GM13977 (cell line): ENCODE results near the gene NSUN2.

Source experiments
- DNase-seq: peaks from one replicate; pipeline ENCODE4 v3.0.0; 2012; ENCODE audit warnings: low spot score
- in situ Hi-C: fragments of 300-500 bp; cut with MboI; formaldehyde crosslinking; loops from one replicate; pipeline ENCODE4 v1.12.0; 2022; ENCODE audit warnings: low sequenced_read_pairs, low pct_unique_long_range_greater_than_20kb, mixed read lengths, inconsistent platforms; ENCODE audit not compliant: unreplicated experiment
- TF ChIP-seq, protein P1 (sequence below): IDR thresholded peaks from 2 replicates; pipeline ENCODE4 v1.5.1; 2012; ENCODE audit warnings: mild to moderate bottlenecking, control low read depth; ENCODE audit not compliant: insufficient read depth; ENCODE audit errors: extremely low read depth, missing control alignments

NSUN2 gene

GRCh38 chr5:6666762-6667161 lies 33.9 kb upstream of the NSUN2 start:
- TF ChIP-seq, protein P1, sequence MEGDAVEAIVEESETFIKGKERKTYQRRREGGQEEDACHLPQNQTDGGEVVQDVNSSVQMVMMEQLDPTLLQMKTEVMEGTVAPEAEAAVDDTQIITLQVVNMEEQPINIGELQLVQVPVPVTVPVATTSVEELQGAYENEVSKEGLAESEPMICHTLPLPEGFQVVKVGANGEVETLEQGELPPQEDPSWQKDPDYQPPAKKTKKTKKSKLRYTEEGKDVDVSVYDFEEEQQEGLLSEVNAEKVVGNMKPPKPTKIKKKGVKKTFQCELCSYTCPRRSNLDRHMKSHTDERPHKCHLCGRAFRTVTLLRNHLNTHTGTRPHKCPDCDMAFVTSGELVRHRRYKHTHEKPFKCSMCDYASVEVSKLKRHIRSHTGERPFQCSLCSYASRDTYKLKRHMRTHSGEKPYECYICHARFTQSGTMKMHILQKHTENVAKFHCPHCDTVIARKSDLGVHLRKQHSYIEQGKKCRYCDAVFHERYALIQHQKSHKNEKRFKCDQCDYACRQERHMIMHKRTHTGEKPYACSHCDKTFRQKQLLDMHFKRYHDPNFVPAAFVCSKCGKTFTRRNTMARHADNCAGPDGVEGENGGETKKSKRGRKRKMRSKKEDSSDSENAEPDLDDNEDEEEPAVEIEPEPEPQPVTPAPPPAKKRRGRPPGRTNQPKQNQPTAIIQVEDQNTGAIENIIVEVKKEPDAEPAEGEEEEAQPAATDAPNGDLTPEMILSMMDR, result no peak
- in situ Hi-C loops, result no loop called here
- no peak for DNase-seq

DNA sequence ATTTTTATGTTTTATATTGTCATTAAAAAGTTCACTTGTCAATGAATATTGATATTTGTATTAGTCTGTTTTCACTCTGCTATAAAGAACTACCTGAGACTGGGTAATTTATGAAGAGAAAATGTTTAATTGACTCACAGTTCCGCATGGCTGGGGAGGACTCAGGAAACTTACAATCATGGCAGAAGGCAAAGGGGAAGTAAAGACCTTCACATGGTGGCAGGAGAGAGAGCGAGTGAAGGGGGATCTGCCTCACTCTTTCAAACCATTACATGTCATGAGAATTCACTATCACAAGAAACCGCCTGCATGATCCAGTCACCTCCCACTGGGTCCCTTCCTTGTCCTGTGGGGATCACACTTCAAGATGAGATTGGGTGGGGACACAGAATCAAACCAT lies 27.8 kb upstream of the NSUN2 start:
- TF ChIP-seq, protein P1, result no peak
- DNase-seq, result no peak
- in situ Hi-C loops, result no loop called here

DNA sequence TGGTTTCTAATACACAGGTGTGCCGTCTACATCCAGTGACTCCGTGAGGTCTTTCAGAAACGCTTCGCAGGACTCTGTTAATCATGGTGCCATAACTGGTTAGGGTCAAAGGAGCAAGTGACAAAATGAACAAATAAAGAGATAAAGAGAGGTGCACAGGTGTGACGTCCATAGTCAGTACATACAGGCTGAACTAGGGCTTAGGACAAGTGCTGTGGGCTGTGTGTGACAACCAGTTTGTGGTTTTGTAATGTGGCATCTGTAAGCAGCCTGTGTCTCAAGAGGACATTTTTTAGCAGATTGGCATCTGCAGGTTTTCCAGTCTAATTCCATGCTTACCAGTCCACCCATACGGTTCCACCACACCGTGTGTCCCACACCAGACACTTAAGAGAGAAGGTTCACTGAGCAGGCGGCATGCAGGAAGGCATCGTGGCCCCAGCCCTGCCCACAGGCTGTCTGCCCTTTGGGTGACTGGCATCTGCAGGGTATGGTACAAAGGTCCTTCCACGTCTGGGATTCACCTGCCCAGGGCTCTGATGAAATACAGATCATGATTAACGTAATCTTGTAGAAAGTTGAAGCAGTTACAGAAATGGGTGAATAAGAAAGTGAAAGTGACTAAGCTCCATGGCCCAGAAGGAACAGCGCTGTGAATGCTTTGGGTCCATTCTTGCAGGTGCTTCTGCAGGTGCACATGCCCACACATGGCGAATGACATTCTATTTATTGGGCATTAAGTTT lies 27.3 kb upstream of the NSUN2 start:
- in situ Hi-C loops, result no loop called here
- TF ChIP-seq, protein P1, result no peak
- DNase-seq, result peak; percentile 70

DNA sequence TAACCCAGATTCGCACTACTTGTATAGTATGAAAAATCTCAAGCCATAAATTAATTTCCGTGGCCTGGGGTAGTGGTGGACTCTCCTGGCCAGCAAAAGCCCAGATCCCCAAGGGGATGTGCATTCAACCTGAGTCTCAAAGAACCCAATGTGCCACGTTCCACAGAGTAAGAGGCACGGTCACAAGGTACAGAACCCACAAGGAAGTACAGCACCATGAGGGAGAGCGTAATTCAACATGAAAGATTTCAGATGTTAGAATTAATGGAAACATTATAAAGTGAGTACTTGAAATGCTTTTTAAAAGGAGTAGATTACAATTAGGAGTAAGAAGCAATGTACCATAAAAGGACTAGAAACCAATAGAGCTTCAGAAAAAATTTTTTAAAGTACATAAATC lies 23.8 kb upstream of the NSUN2 start:
- TF ChIP-seq, protein P1, result no peak
- DNase-seq, result no peak
- in situ Hi-C loops, result no loop called here

GRCh38 chr5:6655432-6655831 lies 22.6 kb upstream of the NSUN2 start:
- TF ChIP-seq, protein P1, result no peak
- DNase-seq, result no peak
- in situ Hi-C loops, result no loop called here

DNA sequence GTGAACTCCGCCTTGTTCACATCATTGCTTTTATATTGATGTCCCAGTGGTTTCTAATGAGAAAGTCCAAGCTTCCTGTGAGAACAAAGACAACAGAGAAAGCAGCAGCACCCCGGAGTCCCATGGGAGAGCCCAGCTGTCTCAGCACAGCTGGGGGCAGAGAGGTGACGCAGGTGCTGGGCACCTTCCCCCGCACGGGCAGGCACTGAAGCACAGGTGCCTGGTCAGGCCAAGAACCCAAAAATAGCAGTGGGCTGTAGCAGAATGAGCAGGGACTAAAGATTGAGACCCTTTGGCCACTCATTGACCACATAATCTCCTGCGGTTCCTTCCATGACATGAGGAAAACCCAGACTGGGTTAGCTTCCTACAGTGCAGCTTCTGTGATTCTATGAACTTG lies 19.2 kb upstream of the NSUN2 start:
- in situ Hi-C loops, result no loop called here
- TF ChIP-seq, protein P1, result no peak
- DNase-seq, result peak; percentile 31
